CD14-positive monocyte (primary cell): Measurements from ENCODE around the gene INSIG2. TPM values are rescaled to one million over a fixed set of nuclear protein-coding genes. Genes with fewer than 3 reads are reported as not detected.
A peak's percentile ranks its signal among the peaks of the same experiment; 100 is the strongest.

ENCODE experiments used
- DNase-seq, 3 donors: peaks; one replicate each; pipeline ENCODE4 v3.0.0-alpha.2; 2011 to 2022
- H2AFZ ChIP-seq: 2 replicates; pipeline ENCODE4 v1.6.0; 2012; ENCODE audit warnings: mild to moderate bottlenecking, low read depth, low read length, inconsistent platforms; ENCODE audit not compliant: insufficient read depth, poor library complexity, severe bottlenecking
- H3K27ac ChIP-seq, 2 donors: 1 replicate in 1 of 2; 2 replicates in 1 of 2; pipeline ENCODE4 v1.5.1; 2012 to 2013; ENCODE audit warnings: low read length in 2 of 2, control low read depth in 1 of 2, inconsistent platforms in 1 of 2, low read depth in 1 of 2, mild to moderate bottlenecking in 1 of 2
- H3K27me3 ChIP-seq, 2 donors: one replicate each; pipeline versions ENCODE4 v1.6.0 to v1.6.1; 2011 to 2013; ENCODE audit warnings: low read length in 2 of 2; ENCODE audit not compliant: control insufficient read depth in 2 of 2, insufficient read depth in 2 of 2
- H3K36me3 ChIP-seq, 2 donors: replicated peaks in 1 of 2; 1 replicate in 1 of 2; 2 replicates in 1 of 2; pipeline versions ENCODE4 v1.5.1 to v1.6.1; 2012 to 2013; ENCODE audit warnings: low read length in 2 of 2, control low read depth in 1 of 2, inconsistent platforms in 1 of 2, mild to moderate bottlenecking in 1 of 2; ENCODE audit not compliant: insufficient read depth in 2 of 2, control insufficient read depth in 1 of 2
- H3K4me1 ChIP-seq, 2 donors: 1 replicate in 1 of 2; 2 replicates in 1 of 2; pipeline versions ENCODE4 v1.5.1 to v1.6.1; 2012 to 2013; ENCODE audit warnings: low read length in 2 of 2, control low read depth in 1 of 2, inconsistent platforms in 1 of 2, mild to moderate bottlenecking in 1 of 2, moderate library complexity in 1 of 2; ENCODE audit not compliant: insufficient read depth in 2 of 2, control insufficient read depth in 1 of 2
- H3K4me2 ChIP-seq: replicated peaks from 2 replicates; pipeline ENCODE3; 2012; ENCODE audit warnings: low read length, moderate library complexity, mild to moderate bottlenecking; ENCODE audit not compliant: poor library complexity, severe bottlenecking; ENCODE audit errors: extremely low read depth
- H3K4me3 ChIP-seq, 3 experiments: fragments of 200-600 bp in 1 of 3; sonication (generic) in 1 of 3; replicated peaks in 1 of 3; 1 replicate in 2 of 3; 2 replicates in 1 of 3; pipeline ENCODE4 v1.5.1; 2011 to 2013; ENCODE audit warnings: low read length in 3 of 3, mild to moderate bottlenecking in 3 of 3, control low read depth in 2 of 3, low read depth in 2 of 3, inconsistent platforms in 1 of 3, moderate library complexity in 1 of 3
- H3K79me2 ChIP-seq: 2 replicates; pipeline ENCODE4 v1.6.0; 2012; ENCODE audit warnings: mild to moderate bottlenecking, control low read depth, inconsistent platforms, low read length, moderate library complexity; ENCODE audit not compliant: insufficient read depth
- H3K9ac ChIP-seq: 2 replicates; pipeline ENCODE4 v1.6.0; 2017; ENCODE audit warnings: low read length, mild to moderate bottlenecking; ENCODE audit not compliant: insufficient read depth, poor library complexity, severe bottlenecking
- H3K9me3 ChIP-seq, 2 donors: replicated peaks in 1 of 2; 1 replicate in 1 of 2; 2 replicates in 1 of 2; pipeline versions ENCODE4 v1.5.1 to v1.6.1; 2012 to 2013; ENCODE audit warnings: low read length in 2 of 2, control low read depth in 1 of 2; ENCODE audit not compliant: control insufficient read depth in 1 of 2, insufficient read depth in 1 of 2
- H4K20me1 ChIP-seq: 2 replicates; pipeline ENCODE4 v1.6.0; 2012; ENCODE audit warnings: mild to moderate bottlenecking, low read length, control low read depth, moderate library complexity; ENCODE audit not compliant: insufficient read depth
- H3K27ac Mint-ChIP-seq, 7 donors: one replicate each; pipeline ENCODE4 v1.8.0; 2020; ENCODE audit warnings: mild to moderate bottlenecking in 7 of 7, mixed read lengths in 7 of 7, moderate library complexity in 6 of 7, inconsistent platforms in 2 of 7
- H3K27me3 Mint-ChIP-seq, 3 donors: one replicate each; pipeline ENCODE4 v1.8.0; 2021 to 2022; ENCODE audit warnings: low read depth in 3 of 3, mild to moderate bottlenecking in 3 of 3, mixed read lengths in 3 of 3, moderate library complexity in 3 of 3, inconsistent platforms in 1 of 3
- H3K36me3 Mint-ChIP-seq, 2 donors: one replicate each; pipeline ENCODE4 v1.8.0; 2020; ENCODE audit warnings: mixed read lengths in 2 of 2, inconsistent platforms in 1 of 2, mild to moderate bottlenecking in 1 of 2
- H3K4me1 Mint-ChIP-seq: one replicate; pipeline ENCODE4 v1.8.0; 2020; ENCODE audit warnings: mild to moderate bottlenecking, mixed read lengths
- H3K4me3 Mint-ChIP-seq, 2 donors: one replicate each; pipeline ENCODE4 v1.8.0; 2020; ENCODE audit warnings: mild to moderate bottlenecking in 2 of 2, mixed read lengths in 2 of 2, moderate library complexity in 1 of 2
- H3K9me3 Mint-ChIP-seq, 7 donors: one replicate each; pipeline ENCODE4 v1.8.0; 2020 to 2022; ENCODE audit warnings: mixed read lengths in 7 of 7, mild to moderate bottlenecking in 6 of 7, moderate library complexity in 6 of 7, inconsistent platforms in 2 of 7
- WGBS: methylation state at CpG from one replicate; pipeline ENCODE4 v1.1.5; 2013; ENCODE audit warnings: missing lambda C conversion rate; ENCODE audit not compliant: insufficient coverage; 5-methylcytosine and 5-hydroxymethylcytosine counted together
- intact Hi-C, 2 donors: fragments of 100-400 bp; cut with micrococcal nuclease; formaldehyde crosslinking; loops; one replicate each; pipeline versions ENCODE4 v1.15.0 to v1.15.1; 2023
- polyA plus RNA-seq, 3 donors: library from polyadenylated mRNA; depleted of rRNA in 1 of 3; unstranded in 2 of 3; stranded (reverse) in 1 of 3; fragments of 300-500 nt in 2 of 3; fragments of >200 nt in 1 of 3; fragmentation: Illumina TruSeq in 2 of 3; gene quantifications; 1 replicate in 2 of 3; 2 replicates in 1 of 3; pipeline ENCODE4 v1.2.3, GENCODE V29; 2012 to 2021
- TF ChIP-seq, protein P1 (sequence below): fragments of 200-600 bp; IDR thresholded peaks from one replicate; pipeline ENCODE4 v1.8.0; 2022; ENCODE audit warnings: antibody characterized with exemption, mild to moderate bottlenecking

INSIG2 gene
- polyA plus RNA-seq, 3 donors = 13.6 to 17.2 (median 14.8) TPM

- peaks cover 54% of the 10 kb centered on the region for H3K4me1 Mint-ChIP-seq
- peak overlapping the region in 1 of 7 donors; percentile 37 for H3K27ac Mint-ChIP-seq
- H3K36me3 ChIP-seq = peaks cover 18 to 35% of the 10 kb centered on the region in 2 donors
- TF ChIP-seq, protein P1, sequence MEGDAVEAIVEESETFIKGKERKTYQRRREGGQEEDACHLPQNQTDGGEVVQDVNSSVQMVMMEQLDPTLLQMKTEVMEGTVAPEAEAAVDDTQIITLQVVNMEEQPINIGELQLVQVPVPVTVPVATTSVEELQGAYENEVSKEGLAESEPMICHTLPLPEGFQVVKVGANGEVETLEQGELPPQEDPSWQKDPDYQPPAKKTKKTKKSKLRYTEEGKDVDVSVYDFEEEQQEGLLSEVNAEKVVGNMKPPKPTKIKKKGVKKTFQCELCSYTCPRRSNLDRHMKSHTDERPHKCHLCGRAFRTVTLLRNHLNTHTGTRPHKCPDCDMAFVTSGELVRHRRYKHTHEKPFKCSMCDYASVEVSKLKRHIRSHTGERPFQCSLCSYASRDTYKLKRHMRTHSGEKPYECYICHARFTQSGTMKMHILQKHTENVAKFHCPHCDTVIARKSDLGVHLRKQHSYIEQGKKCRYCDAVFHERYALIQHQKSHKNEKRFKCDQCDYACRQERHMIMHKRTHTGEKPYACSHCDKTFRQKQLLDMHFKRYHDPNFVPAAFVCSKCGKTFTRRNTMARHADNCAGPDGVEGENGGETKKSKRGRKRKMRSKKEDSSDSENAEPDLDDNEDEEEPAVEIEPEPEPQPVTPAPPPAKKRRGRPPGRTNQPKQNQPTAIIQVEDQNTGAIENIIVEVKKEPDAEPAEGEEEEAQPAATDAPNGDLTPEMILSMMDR = no peak
- peaks cover 53 to 56% of the 10 kb centered on the region in 2 donors for H3K4me1 ChIP-seq
- H3K79me2 ChIP-seq = peaks cover 32% of the 10 kb centered on the region
- no peak overlapping the region for H3K4me2 ChIP-seq
- H3K9me3 ChIP-seq = no peaks in the 10 kb centered on the region
- intact Hi-C loops = no loop called here
- DNase-seq = no peak
- no peaks in the 10 kb centered on the region for H3K27me3 ChIP-seq
- no peak overlapping the region for H2AFZ ChIP-seq
- H3K9ac ChIP-seq = no peak overlapping the region
- peaks cover 27 to 43% of the 10 kb centered on the region in 2 donors for H3K36me3 Mint-ChIP-seq
- no peaks in the 10 kb centered on the region for H4K20me1 ChIP-seq
- no peak overlapping the region for H3K4me3 ChIP-seq
- H3K9me3 Mint-ChIP-seq = no peaks in the 10 kb centered on the region
- no CpG with 5 or more reads among the region's 6 CpGs for WGBS
- H3K27me3 Mint-ChIP-seq = no peaks in the 10 kb centered on the region
- H3K27ac ChIP-seq = no peak overlapping the region
- H3K4me3 Mint-ChIP-seq = no peak overlapping the region
Measured at GRCh38 chr2:118102433-118103082, 14.3 kb downstream of the INSIG2 start.

DNA sequence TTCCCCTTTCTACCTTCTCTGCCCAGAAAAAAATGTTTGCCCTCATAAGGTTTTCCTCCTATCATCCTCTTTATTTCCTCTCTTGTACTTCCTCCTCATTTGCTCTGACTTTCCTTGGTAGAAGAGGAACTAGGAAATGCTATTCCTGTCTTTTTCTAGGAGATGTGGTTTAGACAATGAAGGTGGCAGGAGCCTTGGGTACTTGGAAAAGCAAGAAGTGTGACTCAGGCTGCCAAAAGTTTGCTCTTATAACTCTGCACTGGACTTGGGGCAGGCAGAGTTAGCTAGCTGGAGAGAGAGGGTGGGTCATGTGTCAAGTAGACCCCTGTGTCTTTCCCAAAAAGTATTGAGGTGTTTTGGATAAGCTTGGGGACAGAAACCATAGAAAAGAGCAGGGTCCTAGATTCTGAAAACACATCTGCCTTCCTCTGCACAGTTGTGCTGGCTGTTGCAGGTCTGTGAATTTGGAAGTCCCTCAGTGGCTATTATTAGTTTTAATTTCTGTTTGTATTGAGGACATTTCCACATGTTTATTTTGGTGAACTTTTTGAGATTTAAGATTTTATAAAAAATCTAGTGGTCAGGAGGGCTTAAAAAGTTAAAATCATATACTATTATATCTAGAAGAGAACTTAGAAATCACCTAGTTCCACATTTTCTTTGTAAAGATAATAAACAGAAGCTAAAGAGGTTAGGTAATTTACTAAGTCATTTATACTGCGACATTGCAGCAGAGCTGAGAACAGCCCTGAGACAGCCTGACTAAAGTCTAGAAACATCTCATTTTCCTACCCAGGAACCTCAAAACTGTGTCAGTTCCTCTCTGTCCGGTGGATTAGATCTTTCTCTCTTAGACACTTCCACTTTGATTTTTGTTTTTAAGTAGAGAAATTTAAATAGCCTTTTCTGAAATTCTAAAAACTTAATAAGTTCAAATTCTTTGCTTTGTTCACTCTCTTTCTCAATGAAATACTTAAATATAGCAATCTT, 16.0 kb downstream of the INSIG2 start:
- H3K9me3 ChIP-seq = no peaks in the 10 kb centered on the region
- H3K4me1 Mint-ChIP-seq = peaks cover 37% of the 10 kb centered on the region
- peak overlapping the region in 1 of 3 experiments; percentile 20 for H3K4me3 ChIP-seq
- no peak overlapping the region for H3K9ac ChIP-seq
- peak overlapping the region in 1 of 2 donors; percentile 39 for H3K4me3 Mint-ChIP-seq
- no CpG with 5 or more reads among the region's 2 CpGs for WGBS
- H2AFZ ChIP-seq = no peak overlapping the region
- H3K4me2 ChIP-seq = peak overlapping the region; percentile 33
- TF ChIP-seq, protein P1 = no peak
- intact Hi-C loops = no loop called here
- peaks cover 34 to 52% of the 10 kb centered on the region in 2 donors for H3K36me3 ChIP-seq
- no peaks in the 10 kb centered on the region for H3K27me3 ChIP-seq
- H3K79me2 ChIP-seq = peaks cover 32% of the 10 kb centered on the region
- no peaks in the 10 kb centered on the region for H3K9me3 Mint-ChIP-seq
- DNase-seq = peak; percentile 50 to 71 (median 51)
- H3K36me3 Mint-ChIP-seq = peaks cover 37 to 55% of the 10 kb centered on the region in 2 donors
- peak overlapping the region; percentile 61 to 78 for H3K27ac ChIP-seq
- no peaks in the 10 kb centered on the region for H3K27me3 Mint-ChIP-seq
- no peaks in the 10 kb centered on the region for H4K20me1 ChIP-seq
- peaks cover 36 to 39% of the 10 kb centered on the region in 2 donors for H3K4me1 ChIP-seq
- H3K27ac Mint-ChIP-seq = peak overlapping the region; percentile 74 to 88 (median 83)
